SK-N-SH (cell line): ENCODE results near the gene ADCY10.

Experiments used
- CTCF ChIP-seq: fragments of 200-600 bp; sonication (generic); IDR thresholded peaks from 2 replicates; pipeline ENCODE4 v1.6.1; 2017; ENCODE audit warnings: antibody characterized with exemption, mild to moderate bottlenecking, moderate library complexity
- EP300 ChIP-seq, 2 experiments: IDR thresholded peaks; 2 replicates each; pipeline versions ENCODE4 v1.4.0 to v1.6.1; 2012; ENCODE audit warnings: borderline replicate concordance in 1 of 2, low read depth in 1 of 2, low read length in 1 of 2
- JUND ChIP-seq: IDR thresholded peaks from 2 replicates; pipeline ENCODE4 v1.4.0; 2012
- POLR2AphosphoS5 ChIP-seq: IDR thresholded peaks from 2 replicates; pipeline ENCODE4 v1.6.1; 2012; ENCODE audit warnings: low read depth, low read length
- TF ChIP-seq, protein P1 (sequence below): IDR thresholded peaks from 2 replicates; pipeline ENCODE4 v1.6.1; 2012; ENCODE audit warnings: mild to moderate bottlenecking, low read depth, low read length, moderate library complexity

DNA sequence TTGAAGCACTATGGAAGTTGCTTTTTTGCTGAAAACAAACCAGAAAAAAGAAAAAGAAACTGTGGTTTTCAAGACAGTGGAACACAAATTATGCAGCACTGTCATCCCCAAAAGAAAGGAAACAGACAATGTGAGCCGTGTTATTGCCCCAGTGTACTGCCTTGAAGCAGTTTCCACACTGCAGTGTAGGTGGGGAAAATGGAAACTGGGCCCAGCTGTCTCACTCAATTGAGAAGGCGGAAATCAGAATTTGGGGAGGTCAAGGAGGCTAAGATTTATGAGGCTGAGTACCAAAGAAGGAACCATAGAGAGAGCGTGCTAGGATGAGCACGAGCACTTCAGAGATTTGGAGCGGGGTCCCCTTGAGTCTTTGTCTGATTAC is 136.7 kb downstream of the ADCY10 start:
- TF ChIP-seq POLR2AphosphoS5 (no peak), EP300 (IDR thresholded peaks at IDR 0.05; ENCODE audit: borderline replicate concordance in 1 of 2, low read depth in 1 of 2, low read length in 1 of 2) (no peak), CTCF (no peak), JUND (no peak)
- TF ChIP-seq, protein P1, sequence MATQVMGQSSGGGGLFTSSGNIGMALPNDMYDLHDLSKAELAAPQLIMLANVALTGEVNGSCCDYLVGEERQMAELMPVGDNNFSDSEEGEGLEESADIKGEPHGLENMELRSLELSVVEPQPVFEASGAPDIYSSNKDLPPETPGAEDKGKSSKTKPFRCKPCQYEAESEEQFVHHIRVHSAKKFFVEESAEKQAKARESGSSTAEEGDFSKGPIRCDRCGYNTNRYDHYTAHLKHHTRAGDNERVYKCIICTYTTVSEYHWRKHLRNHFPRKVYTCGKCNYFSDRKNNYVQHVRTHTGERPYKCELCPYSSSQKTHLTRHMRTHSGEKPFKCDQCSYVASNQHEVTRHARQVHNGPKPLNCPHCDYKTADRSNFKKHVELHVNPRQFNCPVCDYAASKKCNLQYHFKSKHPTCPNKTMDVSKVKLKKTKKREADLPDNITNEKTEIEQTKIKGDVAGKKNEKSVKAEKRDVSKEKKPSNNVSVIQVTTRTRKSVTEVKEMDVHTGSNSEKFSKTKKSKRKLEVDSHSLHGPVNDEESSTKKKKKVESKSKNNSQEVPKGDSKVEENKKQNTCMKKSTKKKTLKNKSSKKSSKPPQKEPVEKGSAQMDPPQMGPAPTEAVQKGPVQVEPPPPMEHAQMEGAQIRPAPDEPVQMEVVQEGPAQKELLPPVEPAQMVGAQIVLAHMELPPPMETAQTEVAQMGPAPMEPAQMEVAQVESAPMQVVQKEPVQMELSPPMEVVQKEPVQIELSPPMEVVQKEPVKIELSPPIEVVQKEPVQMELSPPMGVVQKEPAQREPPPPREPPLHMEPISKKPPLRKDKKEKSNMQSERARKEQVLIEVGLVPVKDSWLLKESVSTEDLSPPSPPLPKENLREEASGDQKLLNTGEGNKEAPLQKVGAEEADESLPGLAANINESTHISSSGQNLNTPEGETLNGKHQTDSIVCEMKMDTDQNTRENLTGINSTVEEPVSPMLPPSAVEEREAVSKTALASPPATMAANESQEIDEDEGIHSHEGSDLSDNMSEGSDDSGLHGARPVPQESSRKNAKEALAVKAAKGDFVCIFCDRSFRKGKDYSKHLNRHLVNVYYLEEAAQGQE: no peak
